GM21526 (cell line): ENCODE data around the gene NIT2.
A peak's percentile ranks its signal among the peaks of the same experiment; 100 is the strongest.

Source experiments
- ATAC-seq: cut with Tn5 transposase; IDR thresholded peaks from one replicate; pipeline ENCODE4 v1.9.1; 2021; ENCODE audit warnings: moderate library complexity; ENCODE audit not compliant: unreplicated experiment, low FRiP score

NIT2 gene

GRCh38 chr3:100386437-100387074 is 52.0 kb downstream of the NIT2 start:
- ATAC-seq = no peak

DNA sequence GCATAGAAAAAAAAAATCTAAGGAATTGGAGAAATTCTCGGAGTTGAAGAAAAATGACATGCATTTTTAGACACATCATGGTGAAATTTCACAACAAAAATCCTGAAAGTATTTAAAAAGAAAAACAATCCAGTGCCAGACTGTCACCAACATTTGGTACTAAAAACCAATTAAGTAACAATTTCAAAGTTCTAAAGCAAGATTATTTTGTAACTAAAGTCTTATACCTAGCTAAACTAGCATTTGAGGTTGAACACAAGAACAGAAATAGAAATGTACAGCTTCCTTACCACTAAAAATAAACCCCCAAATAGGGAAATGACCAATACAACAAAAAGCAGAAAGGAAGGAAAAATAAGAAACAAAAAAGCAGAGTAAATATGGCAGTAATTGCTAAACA is 54.5 kb downstream of the NIT2 start:
- no peak for ATAC-seq

DNA sequence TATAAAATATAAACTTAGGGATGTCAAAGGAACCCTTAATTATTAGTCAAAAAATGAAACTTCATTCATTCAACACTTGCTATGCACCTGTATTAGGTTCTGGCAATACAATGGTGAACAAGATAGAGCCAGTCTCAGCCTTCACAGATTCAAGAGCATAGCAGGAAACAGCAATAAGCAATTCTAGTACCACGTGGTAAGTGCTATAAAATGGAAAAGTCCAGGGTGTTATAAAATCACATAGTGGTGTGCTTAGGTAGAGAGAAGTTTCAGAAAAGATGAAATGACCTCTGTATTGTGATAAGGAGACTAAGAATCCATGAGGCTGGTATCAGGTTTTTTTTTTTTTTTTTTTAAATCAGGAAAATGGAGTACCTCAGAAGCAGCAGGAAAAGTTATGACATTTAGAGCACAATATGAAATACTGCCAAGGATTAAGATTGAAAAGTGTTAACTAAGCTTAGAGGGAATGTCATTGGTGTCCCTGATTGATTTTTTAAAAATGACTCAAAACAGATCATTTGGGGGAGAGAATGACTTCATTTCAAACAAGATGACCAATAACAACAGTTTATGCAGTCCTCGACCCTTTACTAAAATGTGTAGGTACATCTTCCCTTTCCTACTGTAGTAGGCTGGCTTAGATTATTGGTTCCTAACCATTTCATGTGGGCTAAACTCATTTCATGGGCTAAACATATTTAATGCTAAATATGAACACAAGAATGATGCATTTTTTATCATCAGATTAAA is 61.3 kb downstream of the NIT2 start:
- ATAC-seq = no peak

DNA sequence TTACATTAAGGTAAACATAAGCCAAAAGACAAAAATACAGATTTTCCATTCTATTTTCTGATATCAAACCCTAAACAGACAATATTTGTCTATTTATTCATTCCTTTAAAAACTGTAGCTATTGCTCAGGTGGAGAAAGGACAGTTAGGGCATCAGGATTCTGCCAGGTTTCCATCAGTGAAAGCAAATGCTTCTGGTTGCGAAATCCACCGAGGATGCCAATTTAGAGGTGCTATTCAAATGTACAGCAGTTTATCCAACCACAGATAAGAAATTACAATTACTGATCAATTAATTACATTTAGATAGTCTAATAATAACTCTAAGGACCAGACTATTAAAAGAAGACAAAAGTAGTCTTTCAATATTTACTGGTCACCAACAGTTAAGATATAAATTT is 62.4 kb downstream of the NIT2 start:
- ATAC-seq = no peak

DNA sequence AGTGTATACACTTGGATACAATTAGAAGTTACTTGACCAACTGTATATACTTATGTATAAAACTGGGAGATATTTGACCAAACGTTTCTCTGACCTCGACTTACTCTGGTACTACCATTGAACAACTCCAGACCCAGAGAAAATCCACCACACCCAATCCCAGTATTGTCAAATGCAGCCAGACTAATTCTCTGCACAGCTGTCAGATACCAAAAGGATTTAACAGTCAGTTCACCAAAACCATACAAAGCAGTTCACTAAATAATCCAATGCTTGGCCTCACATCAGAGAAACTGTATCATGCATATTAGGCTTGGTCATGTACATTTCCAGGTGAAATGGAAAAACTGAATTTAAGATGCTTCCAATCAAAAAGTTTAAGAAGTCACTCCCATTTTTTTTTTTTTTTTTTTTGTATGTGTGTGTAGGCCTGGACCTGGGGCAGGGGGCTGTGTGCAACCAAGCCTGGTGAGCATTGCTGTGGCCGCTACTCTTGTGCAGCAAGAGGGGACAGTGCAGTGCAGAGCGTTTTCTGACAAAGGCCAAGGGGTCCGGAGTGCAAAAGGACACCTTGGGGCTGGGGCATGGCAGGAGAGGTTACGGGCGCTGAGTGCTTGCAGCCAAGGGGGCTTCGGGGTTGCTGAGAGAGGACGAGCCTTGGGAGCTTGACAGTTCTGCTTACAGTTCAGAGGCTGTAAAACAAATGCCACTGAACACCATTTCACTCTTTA is 64.9 kb downstream of the NIT2 start:
- ATAC-seq = no peak

DNA sequence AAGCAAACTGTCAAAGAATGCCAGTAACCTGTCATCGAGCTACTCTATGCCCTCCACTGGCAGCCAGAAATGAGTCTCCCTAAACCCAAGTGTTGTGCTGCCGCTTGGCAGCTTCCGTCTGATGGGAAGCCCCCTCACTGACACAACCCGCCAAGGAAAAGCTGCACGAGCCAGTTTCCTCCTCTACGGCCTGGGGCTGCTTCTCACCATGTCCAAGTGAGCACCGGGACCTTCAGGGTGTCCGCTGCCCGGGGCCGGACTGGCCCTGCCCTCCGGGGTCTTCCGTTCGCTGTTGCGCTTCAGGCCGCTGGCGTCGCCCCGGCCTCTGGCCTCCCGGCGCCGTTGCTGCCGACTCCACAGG is 65.8 kb downstream of the NIT2 start:
- peak; percentile 4 for ATAC-seq

- peak; percentile 92 for ATAC-seq
These were observed 66.5 kb downstream of the NIT2 start, which contains the start of the genes LNP1 and TOMM70 for GRCh38 chr3:100400780-100401673. LNP1 (plus strand) TSS chr3:100401539; CDS start chr3:100429730, 28,191 bp downstream. TOMM70 (minus strand) TSS chr3:100401089; CDS start chr3:100400949, 140 bp downstream.

- peak; percentile 12 for ATAC-seq
These were observed 67.1 kb downstream of the NIT2 start for GRCh38 chr3:100401674-100402041.

DNA sequence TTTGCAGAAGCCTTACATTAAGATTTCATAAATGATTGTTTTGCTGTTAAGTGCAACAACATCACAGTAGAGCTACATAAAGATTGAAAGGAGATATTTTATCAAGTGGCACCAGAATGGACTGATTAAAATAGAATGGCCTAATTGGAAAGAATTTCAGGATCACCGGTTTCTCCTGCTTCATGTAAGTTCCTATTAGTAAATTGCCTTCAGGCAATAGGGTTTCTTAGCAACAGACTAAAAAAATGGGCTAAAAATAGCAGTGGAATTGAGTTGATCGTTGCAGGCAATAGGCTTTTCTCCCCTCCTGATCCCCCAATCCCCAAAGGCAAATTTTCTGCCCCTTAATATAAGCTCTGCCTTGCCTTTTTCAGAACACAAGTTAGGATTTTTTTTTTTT is 67.7 kb downstream of the NIT2 start:
- ATAC-seq = no peak

GRCh38 chr3:100402891-100403290 is 68.3 kb downstream of the NIT2 start:
- no peak for ATAC-seq

DNA sequence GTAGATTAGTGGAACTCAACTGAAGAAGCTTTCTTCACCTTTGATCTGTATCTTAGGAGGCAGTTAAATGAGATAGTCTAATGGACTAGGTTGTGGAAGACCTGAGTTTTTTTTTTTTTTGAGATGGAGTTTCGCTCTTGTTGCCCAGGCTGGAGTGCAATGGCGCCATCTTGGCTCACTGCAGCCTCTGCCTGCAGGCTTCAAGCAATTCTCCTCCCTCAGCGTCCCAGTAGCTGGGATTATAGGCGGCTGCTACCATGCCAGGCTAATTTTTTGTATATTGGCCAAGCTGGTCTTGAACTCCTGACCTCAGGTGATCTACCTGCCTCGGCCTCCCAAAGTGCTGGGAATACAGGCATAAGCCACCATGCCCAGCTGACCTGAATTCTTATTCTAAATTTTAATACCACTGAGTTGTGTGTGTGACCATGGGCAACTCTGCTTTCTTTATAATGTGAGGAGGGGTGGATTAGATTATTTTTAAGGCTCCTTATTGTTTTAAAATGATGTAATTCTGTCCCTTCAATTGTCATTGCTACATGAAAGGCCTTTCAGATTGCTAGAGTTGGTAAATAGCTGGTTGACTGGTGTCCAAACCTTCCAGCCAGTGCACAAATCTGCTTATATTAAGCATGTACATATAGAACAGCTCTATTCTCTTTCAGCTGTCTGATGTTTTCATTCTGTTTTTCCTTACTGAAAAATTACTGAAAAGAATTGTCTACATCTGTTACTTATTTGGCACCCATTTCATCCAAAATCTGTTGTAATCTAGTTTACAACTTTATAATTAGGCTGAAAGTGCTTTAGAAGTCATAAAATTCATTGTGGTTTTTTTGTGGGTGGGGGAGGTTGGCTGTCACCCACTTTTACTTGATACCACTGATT is 69.0 kb downstream of the NIT2 start:
- ATAC-seq = no peak

- no peak for ATAC-seq
These were observed 69.6 kb downstream of the NIT2 start for GRCh38 chr3:100404250-100404548.

GRCh38 chr3:100407164-100407563 is 72.6 kb downstream of the NIT2 start:
- ATAC-seq = no peak

DNA sequence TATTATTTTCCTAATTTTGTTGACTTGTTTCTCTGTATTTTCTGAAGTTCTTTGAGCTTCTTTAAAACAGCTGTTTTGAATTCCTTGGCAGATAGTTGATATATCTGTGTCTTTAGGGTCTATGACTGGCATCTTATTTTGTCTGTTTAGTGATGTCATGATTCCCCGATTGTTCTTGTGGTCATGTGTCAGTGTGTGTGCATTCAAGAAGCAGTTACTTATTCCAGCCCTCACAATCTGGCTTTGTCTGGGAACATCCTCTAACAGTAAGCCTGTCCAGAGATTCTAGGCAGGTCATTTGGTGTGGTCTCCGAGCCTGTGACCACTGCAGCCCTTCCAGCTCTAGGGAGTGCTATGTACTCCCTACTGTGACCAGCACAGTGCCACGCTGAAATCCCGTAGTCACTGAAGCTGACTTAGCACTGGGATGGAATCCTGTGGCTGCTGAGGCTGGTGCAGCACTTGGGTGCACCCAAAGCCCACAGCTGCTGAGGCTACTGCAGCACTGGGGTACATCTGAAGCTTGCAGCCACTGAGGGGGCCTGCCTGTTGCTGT is 73.5 kb downstream of the NIT2 start:
- ATAC-seq = no peak
